ENCODE data around the gene CCDC27. TPM values are rescaled to one million over a fixed set of nuclear protein-coding genes. Genes with fewer than 3 reads are reported as not detected.

CCDC27 gene
- polyA plus RNA-seq, 1 experiment, result not detected

- POLR2A ChIA-PET, result interaction anchor here (0.6 kb wide), 1 partner anchor 296 kb away, joined by 7 read pairs; no protein-coding TSS in a partner anchor
- no peak for TF ChIP-seq CTCF (IDR thresholded peaks at IDR 0.05; ENCODE audit: low read depth, low read length)
- Histone ChIP-seq H3K4me3 (ENCODE audit: low read depth, low read length) (no peak overlapping the region), H3K9me3 (ENCODE audit: control insufficient read depth, insufficient read depth, low read length) (no peaks in the 10 kb centered on the region; the same call in 1 of the 2 replicates), H3K27me3 (ENCODE audit: control insufficient read depth, insufficient read depth, low read length) (peaks cover 6% of the 10 kb centered on the region), H3K27ac (ENCODE audit: low read depth, low read length) (no peak overlapping the region)
- CTCF ChIA-PET, result no interaction called here
- DNase-seq (ENCODE audit: low read depth, low spot score), result no peak
Observed at GRCh38 chr1:3767328-3767925, 15.2 kb downstream of the CCDC27 start.

- H3K9me3 ChIP-seq (ENCODE audit: control insufficient read depth, insufficient read depth, low read length), result no peaks in the 10 kb centered on the region; the same call in 1 of the 2 replicates
- no peak for TF ChIP-seq CTCF (IDR thresholded peaks at IDR 0.05; ENCODE audit: low read depth, low read length)
- DNase-seq (ENCODE audit: low read depth, low spot score), result no peak
- ChIA-PET POLR2A (no interaction called here), CTCF (interaction anchor here (2.9 kb wide), 1 partner anchor 44 kb away, joined by 10 read pairs; no protein-coding TSS in a partner anchor)
- H3K27me3 ChIP-seq (ENCODE audit: control insufficient read depth, insufficient read depth, low read length), result peaks cover 5% of the 10 kb centered on the region
- no peak overlapping the region for H3K27ac ChIP-seq (ENCODE audit: low read depth, low read length)
- H3K4me3 ChIP-seq (ENCODE audit: low read depth, low read length), result no peak overlapping the region
Observed at GRCh38 chr1:3768811-3769390, 16.7 kb downstream of the CCDC27 start.

- no peak for TF ChIP-seq CTCF (IDR thresholded peaks at IDR 0.05; ENCODE audit: low read depth, low read length)
- no peak for DNase-seq (ENCODE audit: low read depth, low spot score)
Observed at GRCh38 chr1:3770047-3770765, 18.0 kb downstream of the CCDC27 start.

GRCh38 chr1:3771108-3772026, 19.1 kb downstream of the CCDC27 start:
- no peak overlapping the region for H3K27ac ChIP-seq (ENCODE audit: low read depth, low read length)
- H3K4me3 ChIP-seq (ENCODE audit: low read depth, low read length), result peak overlapping the region; percentile 67
- no peak for DNase-seq (ENCODE audit: low read depth, low spot score)
- no peaks in the 10 kb centered on the region; the same call in 1 of the 2 replicates for H3K9me3 ChIP-seq (ENCODE audit: control insufficient read depth, insufficient read depth, low read length)
- CTCF ChIA-PET, result interaction anchor here (1.0 to 2.9 kb wide), 2 partner anchors 47 to 280 kb away, joined by 4 to 10 read pairs; no protein-coding TSS in a partner anchor
- POLR2A ChIA-PET, result no interaction called here
- TF ChIP-seq CTCF (IDR thresholded peaks at IDR 0.05; ENCODE audit: low read depth, low read length), result no peak
- H3K27me3 ChIP-seq (ENCODE audit: control insufficient read depth, insufficient read depth, low read length), result peaks cover 3% of the 10 kb centered on the region

More at GRCh38 chr1:3770047-3770765, 18.0 kb downstream of the CCDC27 start:
- Histone ChIP-seq H3K27ac (ENCODE audit: low read depth, low read length) (no peak overlapping the region), H3K27me3 (ENCODE audit: control insufficient read depth, insufficient read depth, low read length) (peaks cover 3% of the 10 kb centered on the region), H3K4me3 (ENCODE audit: low read depth, low read length) (no peak overlapping the region), H3K9me3 (ENCODE audit: control insufficient read depth, insufficient read depth, low read length) (no peaks in the 10 kb centered on the region; the same call in 1 of the 2 replicates)
- POLR2A ChIA-PET, result no interaction called here
- CTCF ChIA-PET, result interaction anchor here (2.9 kb wide), 1 partner anchor 46 kb away, joined by 10 read pairs; no protein-coding TSS in a partner anchor
